Measurements from ENCODE around the gene SNRNP35.

DNA sequence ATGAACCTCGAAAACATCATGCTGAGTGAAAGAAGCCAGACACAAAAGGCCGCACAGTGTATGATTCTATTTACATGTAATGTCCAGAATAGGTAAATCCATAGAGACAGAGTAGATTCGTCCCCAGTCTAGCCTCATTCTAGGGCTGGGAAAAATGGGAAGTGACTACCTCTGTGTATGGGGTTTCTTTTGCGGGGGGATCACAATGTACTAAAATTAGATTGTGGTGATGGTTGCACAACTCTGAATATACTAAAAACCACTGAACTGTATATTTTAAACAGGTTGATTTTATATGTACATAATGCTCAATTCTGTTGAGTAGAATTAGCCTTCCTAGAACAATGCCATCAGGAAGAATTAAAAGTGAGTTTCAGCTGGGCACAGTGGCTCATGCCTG is 15.2 kb upstream of the SNRNP35 start:
- no peak for TF ChIP-seq EZH2phosphoT487 (IDR thresholded peaks at IDR 0.05; ENCODE audit: borderline replicate concordance)
- TF ChIP-seq, protein P1, sequence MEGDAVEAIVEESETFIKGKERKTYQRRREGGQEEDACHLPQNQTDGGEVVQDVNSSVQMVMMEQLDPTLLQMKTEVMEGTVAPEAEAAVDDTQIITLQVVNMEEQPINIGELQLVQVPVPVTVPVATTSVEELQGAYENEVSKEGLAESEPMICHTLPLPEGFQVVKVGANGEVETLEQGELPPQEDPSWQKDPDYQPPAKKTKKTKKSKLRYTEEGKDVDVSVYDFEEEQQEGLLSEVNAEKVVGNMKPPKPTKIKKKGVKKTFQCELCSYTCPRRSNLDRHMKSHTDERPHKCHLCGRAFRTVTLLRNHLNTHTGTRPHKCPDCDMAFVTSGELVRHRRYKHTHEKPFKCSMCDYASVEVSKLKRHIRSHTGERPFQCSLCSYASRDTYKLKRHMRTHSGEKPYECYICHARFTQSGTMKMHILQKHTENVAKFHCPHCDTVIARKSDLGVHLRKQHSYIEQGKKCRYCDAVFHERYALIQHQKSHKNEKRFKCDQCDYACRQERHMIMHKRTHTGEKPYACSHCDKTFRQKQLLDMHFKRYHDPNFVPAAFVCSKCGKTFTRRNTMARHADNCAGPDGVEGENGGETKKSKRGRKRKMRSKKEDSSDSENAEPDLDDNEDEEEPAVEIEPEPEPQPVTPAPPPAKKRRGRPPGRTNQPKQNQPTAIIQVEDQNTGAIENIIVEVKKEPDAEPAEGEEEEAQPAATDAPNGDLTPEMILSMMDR (conservative IDR thresholded peaks at IDR 0.05; ENCODE audit: low read length) = no peak

Measured in Loucy (cell line).